ENCODE data around the gene ARHGAP28.
"Not testable (repeated sequence)": the region's sequence is repeated elsewhere in the genome, so short reads cannot be mapped to it uniquely, and the experiment has no call there.

The ARHGAP28 gene

GRCh38 chr18:6819332-6819731, 89.8 kb downstream of the ARHGAP28 start:
- DNase-seq (ENCODE audit: low read depth): no peak

- DNase-seq (ENCODE audit: low read depth): no peak
Observed at GRCh38 chr18:6820314-6820713, 90.8 kb downstream of the ARHGAP28 start.

GRCh38 chr18:6821356-6821755, 91.8 kb downstream of the ARHGAP28 start:
- DNase-seq (ENCODE audit: low read depth): no peak

- DNase-seq (ENCODE audit: low read depth): not testable (repeated sequence)
Observed at GRCh38 chr18:6827161-6827560, 97.6 kb downstream of the ARHGAP28 start.

- DNase-seq (ENCODE audit: low read depth): not testable (repeated sequence)
Observed at GRCh38 chr18:6827566-6827965, 98.0 kb downstream of the ARHGAP28 start.

- no peak for DNase-seq (ENCODE audit: low read depth)
Observed at GRCh38 chr18:6830916-6831315, 101.4 kb downstream of the ARHGAP28 start.

- no peak for DNase-seq (ENCODE audit: low read depth)
Observed at GRCh38 chr18:6835345-6835744, 105.8 kb downstream of the ARHGAP28 start.

GRCh38 chr18:6836331-6836730, 106.8 kb downstream of the ARHGAP28 start:
- DNase-seq (ENCODE audit: low read depth): no peak

- DNase-seq (ENCODE audit: low read depth): no peak
Observed at GRCh38 chr18:6837904-6838303, 108.4 kb downstream of the ARHGAP28 start.

- no peak for DNase-seq (ENCODE audit: low read depth)
Observed at GRCh38 chr18:6842081-6842480, 112.6 kb downstream of the ARHGAP28 start.

- DNase-seq (ENCODE audit: low read depth): no peak
Observed at GRCh38 chr18:6843308-6843707, 113.8 kb downstream of the ARHGAP28 start.

- not testable (repeated sequence) for DNase-seq (ENCODE audit: low read depth)
Observed at GRCh38 chr18:6845521-6845920, 116.0 kb downstream of the ARHGAP28 start.

GRCh38 chr18:6850396-6850795, 120.9 kb downstream of the ARHGAP28 start:
- no peak for DNase-seq (ENCODE audit: low read depth)

- no peak for DNase-seq (ENCODE audit: low read depth)
Observed at GRCh38 chr18:6851480-6851879, 122.0 kb downstream of the ARHGAP28 start.

- no peak for DNase-seq (ENCODE audit: low read depth)
Observed at GRCh38 chr18:6854811-6855210, 125.3 kb downstream of the ARHGAP28 start.

- no peak for DNase-seq (ENCODE audit: low read depth)
Observed at GRCh38 chr18:6855767-6856166, 126.3 kb downstream of the ARHGAP28 start.

- DNase-seq (ENCODE audit: low read depth): no peak
Observed at GRCh38 chr18:6857300-6857699, 127.8 kb downstream of the ARHGAP28 start.

- no peak for DNase-seq (ENCODE audit: low read depth)
Observed at GRCh38 chr18:6859676-6860422, 130.3 kb downstream of the ARHGAP28 start.

- no peak for DNase-seq (ENCODE audit: low read depth)
Observed at GRCh38 chr18:6860804-6861448, 131.4 kb downstream of the ARHGAP28 start.

GRCh38 chr18:6865251-6865650, 135.7 kb downstream of the ARHGAP28 start:
- DNase-seq (ENCODE audit: low read depth): no peak

GRCh38 chr18:6866552-6867085, 137.1 kb downstream of the ARHGAP28 start:
- no peak for DNase-seq (ENCODE audit: low read depth)

GRCh38 chr18:6868033-6868432, 138.5 kb downstream of the ARHGAP28 start:
- no peak for DNase-seq (ENCODE audit: low read depth)

- no peak for DNase-seq (ENCODE audit: low read depth)
Observed at GRCh38 chr18:6871566-6871965, 142.1 kb downstream of the ARHGAP28 start.
